ENCODE results near the gene PCSK6. TPM values are rescaled to one million over a fixed set of nuclear protein-coding genes. Genes with fewer than 3 reads are reported as not detected.

Gene PCSK6
- total RNA-seq, 1 donor from 2014 or later: 3.8 TPM

DNA sequence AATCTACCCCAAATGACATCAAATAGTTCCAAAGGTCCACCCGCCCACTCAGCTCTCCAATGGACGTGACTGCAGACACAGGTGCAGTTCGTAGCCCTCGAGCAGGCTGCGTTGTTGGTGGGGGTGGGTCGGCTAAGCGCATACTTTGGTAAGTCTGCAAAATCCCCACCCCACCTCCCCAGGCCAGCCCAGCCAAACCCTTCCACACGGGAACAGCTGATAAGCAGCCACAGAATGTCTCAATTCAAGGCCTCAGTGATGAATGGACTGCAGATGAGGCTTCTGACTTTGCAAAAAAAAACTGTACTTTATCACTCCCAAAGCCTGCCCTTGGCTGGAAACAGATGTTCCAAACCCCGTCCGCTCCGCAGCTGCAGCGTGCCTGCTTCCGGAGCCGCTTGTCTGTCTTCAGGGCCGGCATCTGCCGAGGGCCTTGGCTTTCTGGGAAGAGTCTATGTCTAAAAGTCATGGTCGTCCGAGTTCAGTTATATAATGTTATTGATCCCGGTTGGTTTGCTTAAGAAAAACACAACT lies 38.2 kb downstream of the PCSK6 start:
- H3K4me3 Mint-ChIP-seq (ENCODE audit: unreplicated experiment): peak overlapping the region; percentile 25
- peak overlapping the region; percentile 70 for H3K27ac Mint-ChIP-seq (ENCODE audit: unreplicated experiment)
- H3K9me3 Mint-ChIP-seq (ENCODE audit: unreplicated experiment): peaks cover 7% of the 10 kb centered on the region
- H3K4me1 Mint-ChIP-seq (ENCODE audit: low read depth, unreplicated experiment): peaks cover 47% of the 10 kb centered on the region
- no peaks in the 10 kb centered on the region for H3K36me3 Mint-ChIP-seq (ENCODE audit: unreplicated experiment)
- peaks cover 8% of the 10 kb centered on the region for H3K27me3 Mint-ChIP-seq (ENCODE audit: unreplicated experiment)
- TF ChIP-seq CTCF (IDR thresholded peaks at IDR 0.05; ENCODE audit: partially characterized antibody, unreplicated experiment): no peak
- peak; percentile 53 for DNase-seq

- Mint-ChIP-seq H3K27me3 (ENCODE audit: unreplicated experiment) (peaks cover 8% of the 10 kb centered on the region), H3K4me3 (ENCODE audit: unreplicated experiment) (peak overlapping the region; percentile 26), H3K9me3 (ENCODE audit: unreplicated experiment) (peaks cover 7% of the 10 kb centered on the region), H3K4me1 (ENCODE audit: low read depth, unreplicated experiment) (peaks cover 46% of the 10 kb centered on the region), H3K36me3 (ENCODE audit: unreplicated experiment) (no peaks in the 10 kb centered on the region), H3K27ac (ENCODE audit: unreplicated experiment) (peak overlapping the region; percentile 70)
- no peak for DNase-seq
- no peak for TF ChIP-seq CTCF (IDR thresholded peaks at IDR 0.05; ENCODE audit: partially characterized antibody, unreplicated experiment)
Measured at GRCh38 chr15:101450403-101451265, 38.9 kb downstream of the PCSK6 start.

DNA sequence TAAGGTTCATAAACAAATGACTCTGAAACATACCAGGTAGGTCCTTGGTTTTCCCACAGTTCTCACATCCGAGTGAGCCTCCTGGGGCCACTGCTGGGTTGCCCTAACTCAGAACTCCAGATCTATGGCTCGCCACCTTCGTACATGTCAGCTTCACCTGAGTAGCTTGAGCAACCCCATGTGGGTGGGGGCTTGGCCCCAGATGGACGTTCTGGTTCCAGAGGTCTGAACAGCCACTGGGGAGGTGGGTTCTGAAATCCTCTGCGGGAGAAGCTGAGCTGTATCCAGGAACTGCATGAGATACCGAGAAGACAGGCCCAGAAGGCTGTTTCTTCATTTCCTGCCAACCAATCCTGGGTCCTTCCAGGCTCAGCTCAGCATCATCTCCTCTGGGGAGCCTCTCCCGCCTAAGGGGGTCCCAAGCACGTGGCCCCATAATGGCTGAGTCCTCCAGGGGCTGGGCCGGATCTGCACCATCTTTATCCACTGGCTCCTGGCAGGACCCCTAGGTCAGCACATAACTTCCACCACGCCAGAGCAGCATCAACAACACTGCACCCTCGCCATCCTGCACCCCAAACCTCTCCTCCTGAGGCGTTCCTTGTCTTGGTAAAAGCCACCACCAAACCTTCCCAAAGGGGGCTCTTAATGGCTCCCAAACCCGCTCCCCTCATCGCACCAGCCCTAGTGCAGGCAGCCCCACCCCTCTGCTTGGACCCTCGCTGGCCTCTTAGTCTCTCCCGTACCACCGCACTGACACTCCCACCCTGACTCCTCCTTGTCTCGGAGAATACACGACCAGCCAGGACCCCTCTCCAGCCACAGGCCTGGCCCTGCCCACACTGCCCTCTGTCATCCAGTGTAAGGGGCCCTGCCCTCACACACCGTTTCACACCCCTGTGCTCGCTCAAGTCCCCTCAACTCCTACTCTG lies 39.8 kb downstream of the PCSK6 start:
- TF ChIP-seq CTCF (IDR thresholded peaks at IDR 0.05; ENCODE audit: partially characterized antibody, unreplicated experiment): no peak
- no peak for DNase-seq
- H3K27me3 Mint-ChIP-seq (ENCODE audit: unreplicated experiment): peaks cover 7% of the 10 kb centered on the region
- H3K4me1 Mint-ChIP-seq (ENCODE audit: low read depth, unreplicated experiment): peaks cover 39% of the 10 kb centered on the region
- H3K4me3 Mint-ChIP-seq (ENCODE audit: unreplicated experiment): no peak overlapping the region
- peak overlapping the region; percentile 50 for H3K27ac Mint-ChIP-seq (ENCODE audit: unreplicated experiment)
- H3K9me3 Mint-ChIP-seq (ENCODE audit: unreplicated experiment): peaks cover 7% of the 10 kb centered on the region
- no peaks in the 10 kb centered on the region for H3K36me3 Mint-ChIP-seq (ENCODE audit: unreplicated experiment)

DNA sequence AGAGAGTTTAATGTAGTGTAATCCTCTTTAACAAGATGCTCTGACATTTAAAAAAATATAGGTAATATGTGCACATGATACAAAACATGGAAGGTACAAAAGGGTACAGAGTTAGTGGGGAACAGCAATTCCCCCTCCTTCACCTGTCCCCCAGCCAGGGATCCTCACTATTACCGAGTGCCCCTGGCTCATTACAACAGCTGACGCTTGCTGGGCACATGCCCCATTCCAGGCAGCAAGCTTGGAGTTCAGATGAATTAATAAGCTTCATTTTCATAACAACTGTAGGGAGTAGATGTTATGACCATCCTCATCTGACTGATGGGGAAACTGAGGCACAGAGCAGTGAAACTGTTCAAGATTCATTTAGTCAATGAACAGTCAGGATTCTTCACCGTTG lies 41.2 kb downstream of the PCSK6 start:
- no peak overlapping the region for H3K27ac Mint-ChIP-seq (ENCODE audit: unreplicated experiment)
- H3K27me3 Mint-ChIP-seq (ENCODE audit: unreplicated experiment): peaks cover 6% of the 10 kb centered on the region
- TF ChIP-seq CTCF (IDR thresholded peaks at IDR 0.05; ENCODE audit: partially characterized antibody, unreplicated experiment): no peak
- H3K36me3 Mint-ChIP-seq (ENCODE audit: unreplicated experiment): no peaks in the 10 kb centered on the region
- no peak for DNase-seq
- H3K4me3 Mint-ChIP-seq (ENCODE audit: unreplicated experiment): no peak overlapping the region
- peaks cover 7% of the 10 kb centered on the region for H3K9me3 Mint-ChIP-seq (ENCODE audit: unreplicated experiment)
- peaks cover 34% of the 10 kb centered on the region for H3K4me1 Mint-ChIP-seq (ENCODE audit: low read depth, unreplicated experiment)

Measured in glutamatergic neuron (in vitro differentiated cells).